ENCODE data around the gene KMT5B.

DNA sequence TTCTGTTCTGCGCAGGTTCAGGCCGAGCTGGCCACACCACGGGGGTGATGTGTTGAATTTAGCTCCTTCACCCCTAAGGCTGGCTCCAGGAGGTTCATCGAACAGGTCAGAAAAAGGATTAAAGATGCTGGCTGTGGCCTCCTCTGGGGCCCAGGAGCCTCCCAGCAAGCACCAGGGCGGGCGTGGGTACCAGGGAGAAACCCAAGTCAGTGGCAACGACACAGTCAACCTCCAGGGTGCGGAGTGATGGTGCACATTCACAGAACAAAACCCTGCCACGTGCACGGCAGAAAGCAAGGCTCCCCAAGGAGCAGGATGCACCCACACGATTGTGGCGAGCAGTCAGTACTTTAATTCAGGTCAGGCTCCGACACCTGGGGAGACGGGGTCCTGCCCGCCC, 47.9 kb upstream of the KMT5B start:
- TF ChIP-seq POLR2AphosphoS5 (IDR thresholded peaks at IDR 0.05) (no peak), POLR2A (IDR thresholded peaks at IDR 0.05) (no peak)
- TF ChIP-seq, protein P1, sequence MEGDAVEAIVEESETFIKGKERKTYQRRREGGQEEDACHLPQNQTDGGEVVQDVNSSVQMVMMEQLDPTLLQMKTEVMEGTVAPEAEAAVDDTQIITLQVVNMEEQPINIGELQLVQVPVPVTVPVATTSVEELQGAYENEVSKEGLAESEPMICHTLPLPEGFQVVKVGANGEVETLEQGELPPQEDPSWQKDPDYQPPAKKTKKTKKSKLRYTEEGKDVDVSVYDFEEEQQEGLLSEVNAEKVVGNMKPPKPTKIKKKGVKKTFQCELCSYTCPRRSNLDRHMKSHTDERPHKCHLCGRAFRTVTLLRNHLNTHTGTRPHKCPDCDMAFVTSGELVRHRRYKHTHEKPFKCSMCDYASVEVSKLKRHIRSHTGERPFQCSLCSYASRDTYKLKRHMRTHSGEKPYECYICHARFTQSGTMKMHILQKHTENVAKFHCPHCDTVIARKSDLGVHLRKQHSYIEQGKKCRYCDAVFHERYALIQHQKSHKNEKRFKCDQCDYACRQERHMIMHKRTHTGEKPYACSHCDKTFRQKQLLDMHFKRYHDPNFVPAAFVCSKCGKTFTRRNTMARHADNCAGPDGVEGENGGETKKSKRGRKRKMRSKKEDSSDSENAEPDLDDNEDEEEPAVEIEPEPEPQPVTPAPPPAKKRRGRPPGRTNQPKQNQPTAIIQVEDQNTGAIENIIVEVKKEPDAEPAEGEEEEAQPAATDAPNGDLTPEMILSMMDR (IDR thresholded peaks at IDR 0.05): no peak

Measured in gastroesophageal sphincter (tissue), 3 donors.